BJ (cell line): ENCODE data around the gene KISS1. TPM values are rescaled to one million over a fixed set of nuclear protein-coding genes. Genes with fewer than 3 reads are reported as not detected.

Source experiments
- CTCF ChIA-PET: fragments of 350-600 bp; formaldehyde crosslinking; extraction: SDS; loops from one replicate; lab custom pipeline; 2021; ENCODE audit warnings: antibody characterized with exemption, inconsistent platforms; lab: Yijun Ruan, JAX
- POLR2A ChIA-PET: fragments of 300-600 bp; sonication (Branson Sonifier 250); formaldehyde crosslinking; extraction: SDS; loops from one replicate; lab custom pipeline; 2021; ENCODE audit warnings: antibody characterized with exemption; lab: Charles Lee
- DNase-seq: peaks from one replicate; pipeline ENCODE4 v3.0.0-alpha.2; 2011; ENCODE audit warnings: low read depth
- H3K27me3 ChIP-seq: 2 replicates; pipeline ENCODE4 v1.6.0; 2011; ENCODE audit warnings: low read length; ENCODE audit not compliant: control insufficient read depth, insufficient read depth
- H3K36me3 ChIP-seq: 2 replicates; pipeline ENCODE4 v1.5.1; 2011; ENCODE audit warnings: low read length; ENCODE audit not compliant: control insufficient read depth, insufficient read depth
- H3K4me3 ChIP-seq: 2 replicates; pipeline ENCODE4 v1.5.1; 2011; ENCODE audit warnings: low read depth, mild to moderate bottlenecking, control low read depth, low read length
- CTCF ChIP-seq: IDR thresholded peaks from 2 replicates; pipeline ENCODE4 v1.5.1; 2011; ENCODE audit warnings: low read depth, mild to moderate bottlenecking, control low read depth, inconsistent platforms, low read length, moderate library complexity; ENCODE audit not compliant: insufficient read depth
- polyA plus RNA-seq: library from polyadenylated mRNA; depleted of rRNA; stranded (reverse); fragments of >200 nt; gene quantifications from 2 replicates; pipeline ENCODE4 v1.2.3, GENCODE V29; 2011

The KISS1 gene
- polyA plus RNA-seq, 1 experiment, result 23.0 TPM

- Histone ChIP-seq H3K27me3 (peaks cover 1% of the 10 kb centered on the region; the same call in 1 of the 2 replicates), H3K36me3 (no peaks in the 10 kb centered on the region), H3K4me3 (no peak overlapping the region)
- TF ChIP-seq CTCF, result no peak
- no peak for DNase-seq
- POLR2A ChIA-PET, result no interaction called here
- CTCF ChIA-PET, result interaction anchor here (5.0 kb wide), 1 partner anchor 15 kb away, joined by 32 read pairs; no protein-coding TSS in a partner anchor
Measured at GRCh38 chr1:204192046-204192445, 4.2 kb downstream of the KISS1 start.

- POLR2A ChIA-PET, result no interaction called here
- no peak for DNase-seq
- Histone ChIP-seq H3K36me3 (no peaks in the 10 kb centered on the region), H3K4me3 (no peak overlapping the region), H3K27me3 (peaks cover 1% of the 10 kb centered on the region; the same call in 1 of the 2 replicates)
- no peak for TF ChIP-seq CTCF
- CTCF ChIA-PET, result interaction anchor here (0.5 to 5.0 kb wide), 6 partner anchors 8 to 77 kb away, joined by 6 to 32 read pairs (median 10); no protein-coding TSS in a partner anchor
Measured at GRCh38 chr1:204191456-204191855, 4.8 kb downstream of the KISS1 start.

DNA sequence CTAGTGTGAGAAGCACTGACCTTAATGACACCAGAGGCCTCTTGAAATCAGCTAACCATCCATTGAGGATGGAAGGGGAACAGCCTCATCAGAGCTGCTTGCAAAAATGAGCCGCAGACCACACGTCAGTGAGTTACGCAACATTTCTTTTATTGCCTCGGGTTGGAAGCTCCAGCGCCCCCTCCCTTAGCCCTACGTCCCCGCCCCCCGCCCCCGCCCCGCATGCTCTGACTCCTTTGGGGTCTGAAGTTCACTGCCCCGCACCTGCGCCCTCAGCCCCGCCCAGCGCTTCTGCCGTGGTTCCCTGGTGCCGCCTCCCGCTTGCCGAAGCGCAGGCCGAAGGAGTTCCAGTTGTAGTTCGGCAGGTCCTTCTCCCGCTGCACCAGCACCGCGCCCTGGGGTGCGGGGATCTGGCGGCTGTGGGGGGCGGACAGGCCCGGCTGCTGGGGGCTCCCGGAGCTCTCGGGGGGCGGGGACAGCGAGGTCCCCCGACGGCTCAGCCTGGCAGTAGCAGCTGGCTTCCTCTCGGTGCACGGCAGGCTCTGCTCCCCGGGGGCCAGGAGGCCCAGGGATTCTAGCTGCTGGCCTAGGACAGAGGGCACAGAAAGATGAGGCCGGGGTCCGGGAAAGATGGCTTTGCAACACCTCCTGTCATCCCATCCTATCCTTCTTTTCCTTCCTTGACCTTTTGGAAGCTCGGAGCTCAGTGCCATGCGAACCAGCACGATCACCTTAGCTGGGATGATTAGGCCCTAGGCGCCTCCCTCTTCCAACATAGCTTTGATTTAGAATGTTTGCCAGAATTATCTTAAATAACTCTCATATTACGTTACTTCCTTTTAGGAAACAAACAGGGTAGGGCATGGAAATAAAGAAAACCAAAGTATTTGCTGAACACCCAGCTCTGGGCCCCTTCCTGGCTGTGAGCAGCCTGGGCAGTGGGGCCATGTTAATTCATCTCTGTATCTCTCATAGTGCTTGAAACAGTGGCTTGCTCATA lies 5.8 kb downstream of the KISS1 start:
- Histone ChIP-seq H3K4me3 (0 out of 2 replicates have a peak overlapping the region, but pooled peaks have one; percentile 5), H3K27me3 (peaks cover 1% of the 10 kb centered on the region; the same call in 1 of the 2 replicates), H3K36me3 (no peaks in the 10 kb centered on the region)
- no peak for TF ChIP-seq CTCF
- DNase-seq, result peak; percentile 13
- ChIA-PET CTCF (interaction anchor here (0.5 to 5.0 kb wide), 9 partner anchors 9 to 208 kb away, joined by 3 to 32 read pairs (median 7); no protein-coding TSS in a partner anchor), POLR2A (no interaction called here)

DNA sequence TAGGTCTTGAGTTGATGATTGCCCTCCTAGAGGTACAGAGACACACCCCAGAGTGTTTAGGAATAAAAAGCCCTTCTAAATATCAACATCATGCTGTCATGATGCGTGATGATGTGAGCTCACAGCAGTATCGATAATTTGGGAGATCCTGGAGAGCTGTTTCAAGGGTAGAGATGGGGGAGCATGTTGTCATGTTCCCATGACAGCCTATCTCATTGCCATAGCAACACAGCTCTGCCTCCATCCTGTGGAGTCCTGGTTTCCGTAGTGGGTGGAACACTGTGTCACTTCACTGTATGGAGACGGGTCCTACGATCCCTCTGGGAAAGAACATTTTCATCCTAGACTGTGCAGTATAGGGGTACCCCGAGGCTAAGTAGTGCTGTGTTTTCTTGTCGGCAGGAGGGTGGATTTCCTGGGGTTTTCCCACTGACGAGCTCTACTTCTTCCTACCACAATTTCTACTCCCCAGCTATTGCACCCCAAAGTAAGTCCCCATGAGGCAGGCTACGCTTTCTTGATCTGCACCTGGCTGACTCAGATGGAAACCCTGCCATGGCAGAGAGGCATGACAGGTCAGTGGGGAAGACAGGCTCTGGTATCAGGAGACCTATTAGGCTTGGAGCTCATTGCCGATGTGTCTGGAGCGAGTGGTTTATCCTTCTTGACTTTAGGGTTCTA lies 7.2 kb downstream of the KISS1 start:
- no peak for DNase-seq
- POLR2A ChIA-PET, result no interaction called here

More for the DNA sequence above, 7.2 kb downstream of the KISS1 start:
- CTCF ChIA-PET, result interaction anchor here (1.5 to 5.0 kb wide), 5 partner anchors 9 to 210 kb away, joined by 3 to 32 read pairs (median 13); no protein-coding TSS in a partner anchor
- Histone ChIP-seq H3K27me3 (peaks cover 1% of the 10 kb centered on the region; the same call in 1 of the 2 replicates), H3K36me3 (no peaks in the 10 kb centered on the region), H3K4me3 (no peak overlapping the region)
- no peak for TF ChIP-seq CTCF
